ENCODE measurements around the gene C1QA.

DNA sequence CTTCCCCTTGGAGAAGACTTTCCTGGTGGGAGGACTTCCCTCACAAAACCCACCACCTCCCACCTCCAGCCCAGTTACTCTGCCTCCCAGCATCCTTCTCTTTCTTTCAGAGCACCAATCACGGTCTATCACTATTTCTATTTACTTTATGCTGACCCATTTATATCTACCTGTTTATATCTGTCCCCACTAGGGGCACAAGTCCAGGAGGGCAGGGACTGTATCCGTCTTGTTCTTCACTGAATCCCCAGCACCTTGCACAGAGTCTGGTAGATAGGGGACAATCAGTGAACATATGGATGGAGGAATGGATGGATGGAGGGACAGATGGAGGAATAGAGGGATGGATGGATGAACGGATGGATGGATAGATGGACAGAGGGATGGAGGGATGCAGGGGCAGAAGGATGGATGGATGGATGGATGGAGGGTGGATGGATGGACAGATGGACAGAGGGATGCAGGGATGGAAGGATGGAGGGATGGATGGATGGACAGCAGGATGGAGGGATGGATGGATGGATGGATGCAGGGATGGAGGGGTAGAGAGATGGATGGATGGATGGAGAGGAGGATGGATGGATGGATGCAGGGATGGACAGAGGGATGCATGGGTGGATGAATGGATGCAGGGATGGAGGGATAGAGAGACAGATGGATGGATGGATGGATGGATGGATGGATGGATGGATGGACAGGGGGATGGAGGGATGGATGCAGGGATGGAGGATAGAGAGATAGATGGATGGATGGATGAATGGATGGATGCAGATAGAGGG is 22.1 kb downstream of the C1QA start:
- TF ChIP-seq, protein P1, sequence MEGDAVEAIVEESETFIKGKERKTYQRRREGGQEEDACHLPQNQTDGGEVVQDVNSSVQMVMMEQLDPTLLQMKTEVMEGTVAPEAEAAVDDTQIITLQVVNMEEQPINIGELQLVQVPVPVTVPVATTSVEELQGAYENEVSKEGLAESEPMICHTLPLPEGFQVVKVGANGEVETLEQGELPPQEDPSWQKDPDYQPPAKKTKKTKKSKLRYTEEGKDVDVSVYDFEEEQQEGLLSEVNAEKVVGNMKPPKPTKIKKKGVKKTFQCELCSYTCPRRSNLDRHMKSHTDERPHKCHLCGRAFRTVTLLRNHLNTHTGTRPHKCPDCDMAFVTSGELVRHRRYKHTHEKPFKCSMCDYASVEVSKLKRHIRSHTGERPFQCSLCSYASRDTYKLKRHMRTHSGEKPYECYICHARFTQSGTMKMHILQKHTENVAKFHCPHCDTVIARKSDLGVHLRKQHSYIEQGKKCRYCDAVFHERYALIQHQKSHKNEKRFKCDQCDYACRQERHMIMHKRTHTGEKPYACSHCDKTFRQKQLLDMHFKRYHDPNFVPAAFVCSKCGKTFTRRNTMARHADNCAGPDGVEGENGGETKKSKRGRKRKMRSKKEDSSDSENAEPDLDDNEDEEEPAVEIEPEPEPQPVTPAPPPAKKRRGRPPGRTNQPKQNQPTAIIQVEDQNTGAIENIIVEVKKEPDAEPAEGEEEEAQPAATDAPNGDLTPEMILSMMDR (optimal IDR thresholded peaks at IDR 0.05 in 1 of 3, IDR thresholded peaks at IDR 0.05 in 1 of 3, conservative IDR thresholded peaks at IDR 0.05 in 1 of 3; ENCODE audit: extremely low read depth in 1 of 3, insufficient read depth in 2 of 3, low read length in 3 of 3), result peak in 1 of 3 experiments; percentile 17
- no peak for TF ChIP-seq EZH2 (IDR thresholded peaks at IDR 0.05; ENCODE audit: low read length)

Measured in keratinocyte (primary cell).